Ishikawa (cell line): ENCODE data around the gene MRPL44.

ENCODE experiments used
- CEBPB ChIP-seq: IDR thresholded peaks from 2 replicates; pipeline ENCODE4 v1.6.1; 2012
- CREB1 ChIP-seq: IDR thresholded peaks from 2 replicates; pipeline ENCODE4 v1.6.1; 2012; ENCODE audit warnings: low read depth
- EGR1 ChIP-seq: IDR thresholded peaks from 2 replicates; pipeline ENCODE4 v1.6.1; 2012
- EP300 ChIP-seq: IDR thresholded peaks from 2 replicates; pipeline ENCODE4 v1.6.1; 2012; ENCODE audit warnings: borderline replicate concordance
- MAX ChIP-seq: IDR thresholded peaks from 2 replicates; pipeline ENCODE4 v1.6.1; 2012
- NFIC ChIP-seq: IDR thresholded peaks from 2 replicates; pipeline ENCODE4 v1.6.1; 2012
- RAD21 ChIP-seq: IDR thresholded peaks from 2 replicates; pipeline ENCODE4 v1.6.1; 2012; ENCODE audit warnings: low read depth
- TEAD4 ChIP-seq: IDR thresholded peaks from 2 replicates; pipeline ENCODE4 v1.6.1; 2012
- YY1 ChIP-seq: IDR thresholded peaks from 2 replicates; pipeline ENCODE4 v1.6.1; 2012; ENCODE audit warnings: low read depth

- no peak for TF ChIP-seq EP300
- TF ChIP-seq CEBPB: no peak
- TF ChIP-seq NFIC: no peak
- TF ChIP-seq YY1: no peak
- TF ChIP-seq CREB1: no peak
- TF ChIP-seq MAX: no peak
- no peak for TF ChIP-seq EGR1
- no peak for TF ChIP-seq RAD21
- TF ChIP-seq TEAD4: no peak
Measured at GRCh38 chr2:223920109-223920508, 37.2 kb upstream of the MRPL44 start.
